Measurements from ENCODE around the gene SLC7A5. TPM values are rescaled to one million over a fixed set of nuclear protein-coding genes. Genes with fewer than 3 reads are reported as not detected.
"Not testable (repeated sequence)": the region's sequence is repeated elsewhere in the genome, so short reads cannot be mapped to it uniquely, and the experiment has no call there.

The SLC7A5 gene
- total and polyA plus RNA-seq, 2 of the 13 experiments (the other 11 are each of a cell fraction or from before 2014, with no cell fraction given): 79.6 to 155 TPM

- TF ChIP-seq ZBTB20 (CRISPR knock-in tag; IDR thresholded peaks at IDR 0.05; ENCODE audit: borderline replicate concordance, low read depth): peak; percentile 37; the same call in 1 of the 2 replicates
- TF ChIP-seq SOX6 (IDR thresholded peaks at IDR 0.05): not testable (repeated sequence)
- TF ChIP-seq SOX6 (CRISPR knock-in tag; IDR thresholded peaks at IDR 0.05): peak; percentile 83
- TF ChIP-seq ZNF34 (CRISPR knock-in tag; IDR thresholded peaks at IDR 0.05; ENCODE audit: borderline replicate concordance): 0 out of 2 replicates have a peak, but pooled peaks have one; percentile 17
- peak; percentile 41; the same call in 1 of the 2 replicates for TF ChIP-seq SSRP1 (CRISPR knock-in tag; IDR thresholded peaks at IDR 0.05)
- peak; percentile 93 for TF ChIP-seq ZBTB7B (CRISPR knock-in tag; IDR thresholded peaks at IDR 0.05)
- peak; percentile 79 for TF ChIP-seq ZBTB38 (CRISPR knock-in tag; IDR thresholded peaks at IDR 0.05)
- TF ChIP-seq SMAD3 (CRISPR knock-in tag; IDR thresholded peaks at IDR 0.05): 0 out of 2 replicates have a peak, but pooled peaks have one; percentile 50
- peak; percentile 96 for TF ChIP-seq GFI1 (CRISPR knock-in tag; IDR thresholded peaks at IDR 0.05; ENCODE audit: borderline replicate concordance)
- peak in 1 of 2 experiments; percentile 54; a peak in 2 of 4 replicates for TF ChIP-seq KLF16 (CRISPR knock-in tag; IDR thresholded peaks at IDR 0.05)
- TF ChIP-seq BORCS8-MEF2B (CRISPR knock-in tag; IDR thresholded peaks at IDR 0.05): peak; percentile 69; the same call in 1 of the 2 replicates
- TF ChIP-seq EP300 (IDR thresholded peaks at IDR 0.05; ENCODE audit: low read depth in 2 of 2, low read length in 2 of 2): peak; percentile 78 to 81; a peak in 3 of 4 replicates
- TF ChIP-seq EP300 (CRISPR knock-in tag; IDR thresholded peaks at IDR 0.05; ENCODE audit: borderline replicate concordance): peak; percentile 83
- peak; percentile 22; the same call in 1 of the 2 replicates for TF ChIP-seq ZSCAN30 (CRISPR knock-in tag; IDR thresholded peaks at IDR 0.05)
- TF ChIP-seq CHD4 (IDR thresholded peaks at IDR 0.05; ENCODE audit: borderline replicate concordance, low read length): peak; percentile 68; the same call in 1 of the 2 replicates
- peak; percentile 71; the same call in 1 of the 2 replicates for TF ChIP-seq ZNF614 (CRISPR knock-in tag; IDR thresholded peaks at IDR 0.05; ENCODE audit: borderline replicate concordance)
- TF ChIP-seq FOXA3 (CRISPR knock-in tag; IDR thresholded peaks at IDR 0.05): peak; percentile 74
- 0 out of 2 replicates have a peak, but pooled peaks have one; percentile 29 for TF ChIP-seq NFYC (CRISPR knock-in tag; IDR thresholded peaks at IDR 0.05)
- TF ChIP-seq ETV5 (CRISPR knock-in tag; IDR thresholded peaks at IDR 0.05; ENCODE audit: borderline replicate concordance): peak; percentile 10; the same call in 1 of the 2 replicates
- 0 out of 2 replicates have a peak, but pooled peaks have one; percentile 42 for TF ChIP-seq ATF7-NPFF (CRISPR knock-in tag; IDR thresholded peaks at IDR 0.05; ENCODE audit: low read depth)
- TF ChIP-seq ZNF362 (CRISPR knock-in tag; IDR thresholded peaks at IDR 0.05; ENCODE audit: borderline replicate concordance): 0 out of 2 replicates have a peak, but pooled peaks have one; percentile 31
- TF ChIP-seq FOXK2 (IDR thresholded peaks at IDR 0.05): 0 out of 2 replicates have a peak, but pooled peaks have one; percentile 12
- 0 out of 2 replicates have a peak, but pooled peaks have one; percentile 23 for TF ChIP-seq KMT2A (CRISPR knock-in tag; IDR thresholded peaks at IDR 0.05)
- 0 out of 2 replicates have a peak, but pooled peaks have one; percentile 30 for TF ChIP-seq ZBTB4 (CRISPR knock-in tag; IDR thresholded peaks at IDR 0.05; ENCODE audit: borderline replicate concordance)
- TF ChIP-seq ZNF292 (CRISPR knock-in tag; IDR thresholded peaks at IDR 0.05; ENCODE audit: borderline replicate concordance, low read depth): peak; percentile 71
- TF ChIP-seq TBX3 (IDR thresholded peaks at IDR 0.05; ENCODE audit: borderline replicate concordance): peak; percentile 98
These were observed 7.8 kb downstream of the SLC7A5 start (continued) for GRCh38 chr16:87861300-87862099.
